GM21515 (cell line): ENCODE results near the gene BAHD1.

Experiments
- ATAC-seq: cut with Tn5 transposase; IDR thresholded peaks from one replicate; pipeline ENCODE4 v1.9.1; 2021; ENCODE audit not compliant: unreplicated experiment

The BAHD1 gene

DNA sequence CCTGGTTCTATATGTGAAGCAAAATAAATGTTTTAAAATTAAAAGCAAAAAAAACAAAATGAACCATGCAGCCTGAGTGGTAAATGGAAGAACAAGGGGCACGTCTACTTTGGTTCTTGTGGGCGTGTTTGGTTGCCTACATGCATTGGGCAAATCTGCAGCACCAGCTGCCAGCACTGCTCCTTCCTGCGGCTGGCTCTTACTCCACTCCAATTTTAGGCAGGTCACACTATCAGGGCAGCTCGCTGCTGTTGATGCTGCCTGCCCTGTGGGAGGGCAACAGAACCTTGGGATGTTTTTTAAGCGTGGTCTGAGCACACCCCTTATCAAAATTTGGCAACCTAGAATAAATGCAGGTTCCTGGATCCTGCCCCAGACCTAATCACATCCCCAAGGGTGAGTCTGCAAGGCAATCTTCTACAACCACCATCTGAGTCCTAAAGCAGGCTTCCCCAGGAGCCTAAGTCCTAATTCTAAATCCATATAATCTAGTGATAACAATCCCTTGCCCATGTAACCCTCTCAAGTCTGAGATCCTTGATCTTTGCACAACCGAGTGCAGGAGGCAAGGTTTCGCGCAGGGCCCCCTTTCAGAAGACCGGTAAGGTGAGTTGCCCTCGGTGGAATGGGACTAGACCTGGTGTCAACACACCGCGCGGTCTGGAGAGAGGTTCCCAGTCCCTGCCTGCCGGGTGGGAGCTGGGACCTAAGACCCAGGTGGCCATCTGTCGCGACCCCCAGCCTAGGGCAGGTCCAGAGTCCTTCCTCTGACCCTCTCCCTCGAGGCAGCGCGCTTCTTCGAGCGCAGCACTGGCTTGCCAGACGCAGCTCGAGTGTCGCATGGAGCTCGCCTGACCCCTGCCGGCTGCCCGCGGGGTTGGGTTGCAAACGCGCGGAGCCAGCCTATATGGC lies 19.3 kb upstream of the BAHD1 start:
- peak; percentile 79 for ATAC-seq

DNA sequence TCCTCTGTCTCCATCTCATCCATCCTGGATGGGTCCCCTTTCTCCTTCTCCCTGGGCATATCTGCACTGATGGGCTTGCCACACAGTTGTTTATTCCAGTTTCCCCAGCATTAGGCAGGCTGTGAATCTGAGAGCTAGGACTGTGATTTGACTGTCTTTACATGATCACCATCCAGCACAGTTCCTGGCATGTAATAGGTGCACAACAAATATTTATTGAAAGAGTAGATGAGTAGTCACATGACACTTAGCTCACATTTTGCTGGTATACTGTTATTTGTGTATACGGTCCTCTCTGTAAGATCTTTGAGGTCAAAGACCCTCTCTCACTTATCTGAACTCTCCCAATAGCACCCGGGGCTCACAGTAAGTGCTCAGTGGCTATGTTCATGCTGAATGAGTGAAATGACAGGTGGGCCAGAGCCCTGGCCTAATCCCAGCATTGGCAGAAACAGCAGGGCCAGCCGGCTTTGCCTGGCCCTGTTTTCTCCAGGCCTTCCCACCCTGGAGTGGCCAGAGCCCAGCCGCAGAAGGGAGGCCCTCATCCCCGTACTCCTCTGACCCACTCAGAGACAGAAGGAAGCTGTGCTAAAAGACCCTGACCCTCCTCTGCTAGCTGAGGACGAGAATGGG lies 16.2 kb upstream of the BAHD1 start:
- no peak for ATAC-seq

DNA sequence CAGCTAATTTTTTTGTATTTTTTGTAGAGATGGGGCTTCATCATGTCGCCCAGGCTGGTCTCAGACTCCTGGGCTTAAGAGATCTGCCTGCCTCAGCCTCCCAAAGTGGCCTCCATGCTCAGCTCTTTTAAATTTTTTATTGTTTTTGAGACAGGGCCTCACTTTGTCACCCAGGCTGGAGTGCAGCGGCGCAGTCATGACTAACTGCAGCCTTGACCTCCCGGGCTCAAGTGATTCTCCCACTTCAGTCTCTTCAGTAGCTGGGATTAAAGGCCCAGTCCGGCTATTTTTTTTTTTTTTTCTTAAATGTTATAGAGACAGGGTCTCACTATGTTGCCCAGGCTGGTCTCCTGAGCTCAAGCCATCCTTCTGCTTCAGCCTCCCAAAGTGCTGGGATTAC lies 15.1 kb upstream of the BAHD1 start:
- ATAC-seq = no peak

DNA sequence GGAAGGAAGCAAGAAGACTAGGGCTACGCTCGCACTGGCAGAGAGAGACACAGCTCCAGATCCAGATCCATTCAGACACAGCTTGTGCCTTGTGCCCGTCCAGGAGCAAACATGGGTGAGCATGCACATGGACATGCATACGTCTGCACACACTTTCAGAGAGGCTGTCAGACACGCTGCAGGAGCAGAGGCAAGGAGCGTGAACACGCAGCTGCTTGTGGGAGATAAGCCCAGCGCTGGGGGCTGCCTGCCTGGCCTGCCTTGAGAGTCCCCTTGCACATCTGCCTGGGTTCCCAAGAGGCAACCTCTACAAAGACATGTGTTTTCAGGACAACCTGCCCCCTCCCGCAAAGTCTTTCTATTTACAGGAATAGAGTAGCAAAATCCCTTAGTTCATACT lies 13.6 kb upstream of the BAHD1 start:
- ATAC-seq = no peak

DNA sequence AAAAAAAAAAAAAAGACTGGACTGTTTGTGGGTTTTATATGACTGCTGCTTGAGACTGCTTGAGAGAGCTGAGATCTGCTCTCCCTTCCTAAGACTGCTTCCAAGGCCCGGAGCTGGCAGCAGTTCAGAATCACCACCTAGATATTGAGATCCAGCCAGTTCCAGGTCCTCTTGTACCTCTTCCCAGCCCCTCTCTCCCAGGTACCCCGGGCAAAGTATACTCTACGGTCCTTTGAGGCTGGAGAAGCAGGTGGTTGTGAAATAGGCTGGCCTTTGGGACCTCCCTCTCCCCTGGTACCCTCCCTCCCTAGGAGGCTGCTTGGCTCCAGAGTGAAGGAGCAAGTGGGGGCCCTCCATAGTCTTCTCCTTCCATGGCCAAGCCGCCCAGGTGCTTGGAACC lies 12.6 kb upstream of the BAHD1 start:
- ATAC-seq = no peak

DNA sequence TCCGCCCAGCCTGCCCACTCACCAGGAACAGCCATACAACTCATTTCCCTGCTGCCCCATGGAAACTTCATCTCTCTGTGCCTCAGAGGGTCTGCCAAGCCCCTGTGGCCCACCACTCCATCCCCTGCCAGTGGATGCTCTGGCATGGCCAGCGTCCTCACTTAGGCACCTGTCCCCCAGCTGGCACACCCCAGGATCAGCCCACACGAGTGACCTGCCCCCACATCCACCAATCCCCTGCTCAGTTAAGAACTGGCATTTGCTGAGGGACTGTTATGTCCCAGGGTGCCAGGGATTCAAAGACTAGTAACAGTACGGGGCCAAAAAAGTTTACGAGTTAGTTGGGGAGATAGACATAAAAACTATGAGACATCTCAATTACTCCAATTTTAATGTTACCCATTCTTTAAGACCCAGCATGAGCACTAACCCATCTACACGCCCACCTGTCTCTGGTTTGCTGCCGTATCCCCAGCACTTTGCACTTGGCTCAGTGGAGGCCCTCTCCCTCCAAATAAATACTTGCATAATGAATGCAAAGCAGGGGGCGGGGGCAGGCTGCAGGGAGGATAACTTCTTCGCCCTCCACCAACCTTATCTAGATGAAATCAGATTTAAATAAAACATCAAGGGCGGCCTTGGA lies 11.6 kb upstream of the BAHD1 start:
- ATAC-seq = no peak

DNA sequence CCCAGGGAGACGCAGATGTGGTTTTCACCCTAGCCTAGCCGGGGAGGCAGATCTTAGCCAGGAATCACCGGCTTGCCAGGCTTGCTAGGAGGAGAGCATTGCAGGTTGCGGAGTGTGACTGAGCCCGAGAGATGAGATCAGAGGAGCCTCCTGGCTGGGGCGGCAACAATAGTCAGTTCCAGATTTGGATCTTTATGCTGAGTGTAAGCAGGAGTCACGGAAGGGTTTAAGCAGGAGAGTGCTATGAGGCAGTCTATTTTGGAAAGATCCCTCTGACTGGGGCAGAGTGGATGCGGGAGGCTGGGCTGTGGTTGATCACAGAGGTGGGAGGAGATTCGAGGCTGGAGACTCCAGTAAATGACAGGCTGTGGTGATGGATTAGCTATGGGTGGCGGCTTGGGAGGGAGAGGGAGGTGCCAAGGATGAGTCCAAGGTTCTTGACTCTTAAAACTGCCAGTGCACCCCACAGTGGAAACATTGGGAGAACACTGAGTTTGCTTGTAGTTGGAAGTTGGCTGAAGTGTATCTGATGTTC lies 10.4 kb upstream of the BAHD1 start:
- no peak for ATAC-seq

DNA sequence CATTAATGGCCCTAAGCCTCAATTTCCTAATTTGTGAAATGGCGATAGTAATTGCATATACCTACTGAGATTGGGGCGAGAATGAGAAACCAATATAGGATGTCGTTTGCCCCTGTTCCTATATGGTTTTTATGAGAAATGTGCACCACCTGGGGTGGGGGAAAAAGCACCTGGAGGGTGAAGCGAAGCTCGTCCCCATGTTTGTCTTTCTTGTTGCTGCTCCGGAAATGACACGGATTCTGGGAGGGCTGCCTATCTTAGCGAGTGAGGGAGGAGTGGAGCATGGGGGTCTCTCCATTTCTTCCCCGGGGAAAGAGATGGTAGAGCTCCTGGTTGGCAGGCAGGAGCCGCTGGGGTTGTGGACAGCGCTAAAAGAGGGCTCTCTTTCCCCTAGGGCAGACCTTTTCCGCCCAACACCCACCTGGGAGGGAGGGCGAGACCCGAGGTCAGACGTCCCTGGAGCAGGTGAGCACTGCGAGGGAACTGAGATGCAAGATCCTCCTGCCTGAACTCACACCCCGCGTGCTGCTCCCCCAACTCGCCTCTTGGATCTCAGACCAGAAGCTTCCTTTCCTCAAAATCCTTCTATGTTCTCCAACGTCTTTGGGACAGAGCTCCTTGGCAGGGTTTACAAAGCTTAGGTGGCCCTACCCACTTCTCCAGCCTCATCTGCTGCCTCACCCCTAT lies 5.6 kb upstream of the BAHD1 start:
- ATAC-seq = no peak

DNA sequence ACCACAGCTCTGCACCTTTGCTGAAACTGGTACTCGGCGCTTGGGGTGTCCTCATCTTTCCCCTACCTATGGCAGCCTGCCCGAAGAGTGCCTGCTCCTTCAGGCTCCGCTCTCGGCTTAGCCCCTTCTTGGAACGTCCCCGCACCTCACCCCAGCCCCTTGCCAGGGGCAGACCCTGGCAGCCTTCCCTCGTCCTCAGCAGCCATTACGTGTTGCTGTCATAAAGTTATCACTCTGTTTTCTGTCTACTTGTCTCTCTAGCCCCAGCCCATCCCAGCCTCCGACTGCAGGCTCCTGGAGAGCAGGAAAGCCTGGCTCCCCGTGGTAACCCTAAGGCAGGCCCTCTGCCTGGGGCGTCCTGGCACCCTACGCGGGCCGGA lies 5.1 kb upstream of the BAHD1 start:
- ATAC-seq = no peak

DNA sequence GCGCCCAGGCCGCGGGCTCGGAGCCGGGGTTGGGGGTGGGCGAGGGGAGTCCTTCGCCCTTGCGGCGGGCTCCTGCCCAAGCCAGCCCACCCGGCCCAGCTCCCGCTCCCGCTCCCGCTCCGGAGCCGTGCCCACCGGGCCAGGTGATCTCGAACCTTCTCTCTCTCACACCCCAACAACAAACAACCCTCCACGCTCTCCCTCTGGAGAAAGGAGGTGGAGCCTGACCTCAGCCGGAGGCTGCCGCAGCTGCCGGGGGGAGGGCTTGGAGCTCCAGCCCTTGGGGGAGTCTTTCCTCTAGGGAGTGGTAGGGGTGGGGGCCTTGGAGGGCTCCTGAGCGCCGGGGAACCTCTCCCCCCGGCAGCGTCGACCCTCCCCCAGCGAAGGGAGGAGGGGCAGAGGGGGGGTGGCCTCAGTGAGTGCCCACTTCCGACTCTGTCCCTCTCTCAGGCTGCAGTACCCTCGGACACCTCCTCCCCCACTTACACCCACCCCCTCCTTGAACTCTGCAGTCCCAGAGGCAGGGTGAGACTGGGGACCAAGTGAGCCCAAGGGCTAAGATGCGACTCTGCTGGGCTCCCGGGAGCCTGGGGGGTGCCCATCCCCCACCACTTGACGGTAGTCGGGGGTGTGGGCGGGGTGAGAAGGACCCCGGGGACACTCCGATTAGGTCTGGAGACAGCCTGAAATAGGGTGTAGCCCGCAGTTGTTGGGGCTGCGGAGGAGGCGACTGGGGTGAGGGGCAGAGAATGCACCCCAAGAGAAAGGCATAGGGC lies 4.4 kb upstream of the BAHD1 start:
- no peak for ATAC-seq

DNA sequence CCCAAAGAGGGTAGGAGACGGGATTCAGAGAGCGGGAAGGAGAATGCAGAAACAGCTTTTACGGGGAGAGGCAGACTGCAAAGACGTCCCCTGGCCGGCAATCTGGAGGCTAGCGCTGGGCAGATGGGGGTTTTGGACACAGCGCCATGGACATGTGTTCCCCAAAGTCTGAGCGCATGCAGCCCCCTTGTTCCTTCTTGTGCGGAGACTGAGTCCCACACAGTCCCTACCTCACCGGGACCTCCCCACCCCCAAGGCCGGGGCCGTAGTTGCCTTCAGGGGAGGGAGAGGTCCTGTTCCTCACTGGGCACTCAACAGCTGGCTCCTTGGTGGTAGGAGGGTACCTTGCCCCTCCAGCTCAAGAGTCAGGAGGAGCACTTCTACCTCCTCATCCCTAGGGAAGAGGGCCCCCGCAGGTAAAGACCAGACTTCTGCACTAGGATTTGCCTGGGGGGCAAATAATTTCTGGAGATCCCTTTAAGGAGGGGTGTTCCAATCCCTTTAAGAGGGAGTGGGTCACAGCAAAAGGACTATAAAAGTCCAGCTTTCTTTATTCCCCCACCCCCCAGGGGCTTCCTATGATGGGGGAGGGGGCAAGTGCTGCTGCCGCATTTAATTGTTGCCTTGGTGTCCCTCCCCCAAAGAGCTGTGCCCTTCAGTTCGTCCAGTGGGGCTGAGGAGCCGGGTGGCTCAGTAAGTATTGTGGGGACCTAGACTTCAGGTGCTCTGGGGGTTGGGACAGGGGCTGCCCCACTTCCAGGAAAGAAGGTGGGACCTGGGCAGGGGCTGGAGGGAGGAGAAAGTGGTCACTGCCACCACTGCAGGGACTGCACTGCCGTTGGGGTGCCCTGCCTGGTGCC lies 3.6 kb upstream of the BAHD1 start:
- ATAC-seq = no peak

DNA sequence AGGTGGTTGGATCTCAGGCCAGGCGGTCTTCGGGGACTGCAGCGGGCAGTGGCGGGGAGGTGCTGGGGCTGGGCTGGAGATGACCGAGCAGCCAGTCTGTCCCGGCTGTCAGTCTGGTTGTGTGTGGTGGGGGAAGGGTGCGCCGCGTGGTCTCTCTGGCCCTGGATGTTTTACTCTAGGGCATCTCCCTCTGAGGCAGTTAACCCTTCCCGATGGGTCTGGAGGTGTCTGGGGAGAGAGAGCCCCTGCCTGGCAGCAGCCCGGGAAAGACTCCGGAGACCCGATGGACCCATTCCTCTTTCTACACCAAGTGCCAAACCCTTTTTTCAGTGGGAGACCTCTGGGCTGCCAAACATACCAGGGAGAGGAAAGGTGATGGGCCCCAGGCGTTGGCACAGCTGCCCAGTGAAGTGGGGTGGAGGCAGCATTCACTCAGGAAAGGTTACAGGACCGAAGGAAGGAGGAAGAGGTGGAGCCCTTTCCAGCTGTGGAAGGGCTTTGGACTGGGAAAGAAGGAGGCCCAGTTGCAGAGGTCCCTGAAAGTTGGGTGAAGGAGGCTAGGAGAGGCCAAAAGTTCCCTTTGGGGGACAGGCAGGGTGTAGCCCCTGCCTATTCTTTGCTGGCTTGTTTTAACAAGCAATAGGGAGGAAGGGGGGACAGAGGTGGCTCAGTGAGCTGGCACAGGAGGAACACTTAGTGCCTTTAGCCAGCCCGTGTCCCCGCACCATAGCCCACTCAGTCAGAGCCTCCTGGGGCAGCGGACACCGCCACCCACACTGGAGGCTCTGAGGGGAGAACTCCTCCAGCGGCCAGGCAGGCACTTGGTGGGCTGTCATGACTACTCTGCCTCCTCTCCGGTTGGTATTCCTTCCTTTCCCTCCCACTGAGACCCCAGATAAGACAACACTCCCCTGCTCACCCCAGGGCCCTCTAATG lies 2.7 kb upstream of the BAHD1 start:
- ATAC-seq = no peak

DNA sequence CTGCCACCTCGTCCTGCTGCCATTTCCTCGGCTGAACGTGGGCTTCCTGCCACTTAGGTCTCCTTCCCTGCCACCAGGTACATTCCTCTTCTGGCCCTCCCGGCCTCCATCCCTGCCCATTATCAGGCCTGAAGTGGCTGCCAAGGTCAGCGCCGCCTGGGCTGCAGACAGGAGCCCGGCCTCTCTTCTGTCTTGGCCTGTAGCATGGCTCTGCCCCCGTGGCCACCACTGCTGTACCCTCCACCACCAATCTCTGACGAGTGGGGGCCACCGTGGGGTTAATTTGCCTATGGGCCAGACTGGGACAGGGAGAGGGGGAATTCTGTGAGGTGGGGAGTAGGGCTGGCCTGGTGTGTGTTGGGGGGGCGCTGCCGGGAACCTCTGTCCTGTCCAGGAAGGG lies 2.0 kb upstream of the BAHD1 start:
- ATAC-seq = no peak

DNA sequence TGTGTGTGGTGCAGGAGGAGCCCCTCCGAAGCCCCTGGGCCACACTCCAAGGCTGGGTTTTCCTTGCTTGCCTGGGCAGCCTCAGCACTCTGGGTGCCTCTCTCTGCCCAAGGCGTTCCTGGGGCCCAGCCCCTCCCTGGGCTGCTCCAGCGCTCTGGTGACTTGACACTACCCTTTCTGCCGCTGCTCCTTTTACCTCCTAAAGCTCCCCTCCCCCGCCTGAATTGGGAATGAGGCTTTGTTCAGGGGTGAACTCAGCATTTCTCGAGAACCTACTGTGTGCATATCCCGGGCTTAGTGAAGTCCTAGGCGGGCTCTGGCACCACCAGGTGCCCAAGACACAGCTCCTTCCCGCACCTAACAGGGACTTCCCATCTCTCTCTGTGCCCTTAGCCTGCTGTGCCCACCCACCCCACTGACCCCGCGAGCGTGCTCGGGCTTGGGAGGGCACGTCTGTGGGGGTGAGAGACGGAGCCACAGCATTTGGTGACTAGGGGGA lies 1.2 kb upstream of the BAHD1 start:
- no peak for ATAC-seq

DNA sequence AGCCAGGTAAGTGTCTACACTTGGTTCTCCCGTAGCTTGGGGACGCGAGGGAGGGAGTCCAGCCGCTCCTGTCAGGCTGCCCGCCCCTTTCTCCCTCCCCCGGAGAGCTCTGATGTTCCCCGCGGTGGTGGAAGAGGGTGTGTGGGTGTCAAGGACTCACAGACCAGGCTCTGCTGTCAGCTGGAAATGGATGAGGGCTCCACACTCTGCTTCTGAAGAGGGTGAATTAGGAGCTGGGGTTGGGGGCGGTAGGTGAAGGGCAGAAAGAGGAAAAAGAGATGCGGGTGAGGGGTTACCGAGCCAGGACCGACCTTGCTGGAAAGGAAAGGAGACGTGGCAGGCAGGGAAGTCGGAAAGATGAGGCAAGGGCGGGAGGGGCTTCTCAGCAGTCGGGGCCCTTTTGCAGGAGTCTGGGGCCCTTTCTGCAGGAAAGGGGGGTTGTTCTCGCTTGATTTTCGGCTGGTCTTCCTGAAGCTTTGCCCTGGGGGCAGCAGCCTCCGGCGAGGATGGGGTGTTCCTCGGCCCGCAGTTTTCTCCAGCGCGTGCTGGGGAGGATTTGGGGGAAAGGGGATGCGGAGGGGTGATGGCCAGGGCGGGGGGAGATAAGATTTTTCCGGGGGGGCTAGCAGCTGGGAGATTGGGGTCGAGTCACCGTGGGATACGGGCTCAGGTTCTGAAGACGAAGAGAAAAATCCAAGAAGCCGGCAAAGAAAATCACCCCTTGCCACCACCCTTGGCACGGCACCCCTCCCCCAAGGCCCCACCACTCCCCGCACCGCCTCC lies 602 bp upstream of the BAHD1 start:
- no peak for ATAC-seq

DNA sequence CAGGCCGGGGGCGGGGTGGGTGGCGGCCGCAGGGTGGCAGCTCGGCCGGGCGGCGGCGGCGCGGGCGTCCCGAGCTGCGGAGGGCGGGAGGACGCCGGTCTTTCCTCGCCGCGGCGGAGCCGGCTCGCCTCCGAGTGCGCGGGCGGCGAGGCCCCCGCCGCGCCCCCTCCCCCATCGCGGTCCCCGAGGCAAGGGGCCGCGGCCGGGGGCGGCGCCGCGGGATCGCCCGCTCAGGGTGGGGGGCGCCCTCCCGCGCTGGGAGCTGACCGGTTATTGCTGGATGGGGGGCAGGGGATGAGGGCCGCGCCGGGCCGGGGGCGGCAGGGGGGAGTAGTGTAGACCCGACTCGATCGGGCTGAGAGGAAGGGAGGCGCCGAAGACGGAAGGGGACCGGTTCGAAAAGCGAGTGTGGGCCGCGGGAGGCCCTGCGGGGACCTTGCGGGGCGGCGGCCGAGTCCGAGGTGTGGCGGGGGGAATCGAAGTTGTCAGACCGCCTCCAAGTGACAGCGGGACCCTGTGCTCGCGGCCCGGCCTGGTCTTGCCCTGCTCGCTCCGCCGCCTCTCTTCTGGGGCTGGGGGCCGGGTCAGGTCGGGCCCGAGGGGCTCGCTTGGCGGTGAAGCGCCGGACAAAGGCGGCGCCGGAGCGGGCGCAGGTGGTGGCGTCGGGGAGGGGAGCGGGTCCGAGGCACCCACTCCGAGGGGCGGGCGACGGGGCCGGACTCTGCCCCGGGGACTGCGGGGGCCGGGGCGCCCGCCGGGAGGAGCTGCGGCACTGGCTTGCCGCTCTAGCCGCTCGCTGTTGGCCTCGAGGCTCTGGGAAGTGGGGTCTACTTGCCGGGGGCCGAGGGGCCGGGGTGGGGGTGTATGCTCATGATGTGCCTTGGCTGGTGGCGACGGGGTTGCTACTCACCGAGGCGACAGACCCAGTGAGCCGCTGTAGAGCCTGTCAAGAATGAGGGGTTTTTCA lies 1.1 kb downstream of the BAHD1 start:
- ATAC-seq = no peak
